HepG2 (cell line): ENCODE measurements around the gene SMIM41. TPM values are rescaled to one million over a fixed set of nuclear protein-coding genes. Genes with fewer than 3 reads are reported as not detected.
A peak's percentile ranks its signal among the peaks of the same experiment; 100 is the strongest.

Experiments
- HIVEP1 ChIP-seq: sonication (generic); formaldehyde crosslinking; IDR thresholded peaks from 2 replicates; pipeline ENCODE4 v1.4.0; 2020; ENCODE audit warnings: mild to moderate bottlenecking, missing genetic modification reagents
- HNRNPLL ChIP-seq: fragments of 200-400 bp; formaldehyde crosslinking; IDR thresholded peaks from 2 replicates; pipeline ENCODE4 v1.6.1; 2017; ENCODE audit warnings: mild to moderate bottlenecking, low read depth, low read length; ENCODE audit not compliant: poor library complexity, severe bottlenecking
- JUN ChIP-seq: sonication (generic); formaldehyde crosslinking; IDR thresholded peaks from 2 replicates; pipeline ENCODE4 v1.4.0; 2020; ENCODE audit warnings: mild to moderate bottlenecking, missing genetic modification reagents
- KDM1A ChIP-seq: IDR thresholded peaks from 2 replicates; pipeline ENCODE4 v1.6.1; 2016; ENCODE audit warnings: missing compliant biosample characterization
- MED13 ChIP-seq: sonication (generic); formaldehyde crosslinking; IDR thresholded peaks from 2 replicates; pipeline ENCODE4 v1.5.0; 2020; ENCODE audit warnings: missing genetic modification reagents
- MLXIP ChIP-seq: sonication (generic); formaldehyde crosslinking; IDR thresholded peaks from 2 replicates; pipeline ENCODE4 v1.9.0; 2021; ENCODE audit warnings: missing genetic modification reagents, borderline replicate concordance
- MTA3 ChIP-seq: sonication (generic); formaldehyde crosslinking; IDR thresholded peaks from 2 replicates; pipeline ENCODE4 v1.4.0; 2020; ENCODE audit warnings: missing genetic modification reagents
- PHF8 ChIP-seq: sonication (generic); formaldehyde crosslinking; IDR thresholded peaks from 2 replicates; pipeline ENCODE4 v1.5.0; 2020; ENCODE audit warnings: missing genetic modification reagents
- SKIL ChIP-seq: sonication (generic); formaldehyde crosslinking; IDR thresholded peaks from 2 replicates; pipeline ENCODE4 v1.8.0; 2022; ENCODE audit warnings: missing genetic modification reagents, mild to moderate bottlenecking, moderate library complexity, borderline replicate concordance
- SP5 ChIP-seq: IDR thresholded peaks from 2 replicates; pipeline ENCODE4 v1.6.1; 2016; ENCODE audit warnings: low read depth, borderline replicate concordance
- UBTF ChIP-seq: sonication (generic); formaldehyde crosslinking; IDR thresholded peaks from 2 replicates; pipeline ENCODE4 v1.4.0; 2020; ENCODE audit warnings: mild to moderate bottlenecking, missing genetic modification reagents
- ZBED4 ChIP-seq: sonication (generic); formaldehyde crosslinking; IDR thresholded peaks from 2 replicates; pipeline ENCODE4 v1.4.0; 2020; ENCODE audit warnings: missing genetic modification reagents, borderline replicate concordance
- ZBTB7A ChIP-seq: sonication (generic); formaldehyde crosslinking; IDR thresholded peaks from 2 replicates; pipeline ENCODE4 v1.8.0; 2022; ENCODE audit warnings: mild to moderate bottlenecking, missing genetic modification reagents
- ZNF124 ChIP-seq: sonication (generic); formaldehyde crosslinking; IDR thresholded peaks from 2 replicates; pipeline ENCODE4 v1.4.0; 2020; ENCODE audit warnings: missing genetic modification reagents
- ZNF607 ChIP-seq: sonication (generic); formaldehyde crosslinking; IDR thresholded peaks from 2 replicates; pipeline ENCODE4 v1.5.1; 2020; ENCODE audit warnings: missing genetic modification reagents, mild to moderate bottlenecking, borderline replicate concordance
- ZNF768 ChIP-seq: sonication (generic); formaldehyde crosslinking; IDR thresholded peaks from 2 replicates; pipeline ENCODE4 v1.4.0; 2020; ENCODE audit warnings: missing genetic modification reagents
- ZSCAN29 ChIP-seq: sonication (generic); formaldehyde crosslinking; conservative IDR thresholded peaks from 2 replicates; pipeline ENCODE4 v1.4.0; 2020; ENCODE audit warnings: mild to moderate bottlenecking, missing genetic modification reagents
- polyA plus RNA-seq, 8 experiments: library from polyadenylated mRNA; depleted of rRNA in 3 of 8; stranded (reverse) in 7 of 8; unstranded in 1 of 8; fragments of >200 nt; fragmentation: Illumina TruSeq in 4 of 8; extraction: Trizol in 4 of 8; gene quantifications; 2 replicates each; pipeline versions ENCODE4 v1.2.1 to v1.2.3, GENCODE V29; 2011 to 2016; ENCODE audit warnings: low read depth in 4 of 8, missing spikeins in 1 of 8, mixed read lengths in 1 of 8; ENCODE audit not compliant: insufficient read depth in 1 of 8
- total RNA-seq, 5 experiments: library from RNA; depleted of rRNA; stranded (reverse); fragments of >200 nt; fragmentation: Illumina TruSeq; extraction: Trizol; gene quantifications; 2 replicates each; pipeline ENCODE4 v1.2.3, GENCODE V29; 2016; ENCODE audit warnings: low read depth in 1 of 5

Gene SMIM41
- total and polyA plus RNA-seq, 2 of the 13 experiments (the other 11 are each of a cell fraction or from before 2014, with no cell fraction given) = not detected

GRCh38 chr12:52061470-52062166, 17.9 kb upstream of the SMIM41 start (continued):
- TF ChIP-seq MLXIP (CRISPR knock-in tag) (no peak), MED13 (0 out of 2 replicates have a peak, but pooled peaks have one; percentile 70), ZNF124 (0 out of 2 replicates have a peak, but pooled peaks have one; percentile 25), ZSCAN29 (peak; percentile 73), ZNF768 (peak; percentile 49; the same call in 1 of the 2 replicates), JUN (no peak), HNRNPLL (peak; percentile 20), ZBED4 (0 out of 2 replicates have a peak, but pooled peaks have one; percentile 23), UBTF (CRISPR knock-in tag) (0 out of 2 replicates have a peak, but pooled peaks have one; percentile 28), SKIL (CRISPR knock-in tag) (no peak), MTA3 (no peak), SP5 (CRISPR knock-in tag) (peak; percentile 66; the same call in 1 of the 2 replicates), ZBTB7A (CRISPR knock-in tag) (0 out of 2 replicates have a peak, but pooled peaks have one; percentile 13), ZNF607 (CRISPR knock-in tag) (no peak), PHF8 (CRISPR knock-in tag) (peak; percentile 52; the same call in 1 of the 2 replicates), KDM1A (0 out of 2 replicates have a peak, but pooled peaks have one; percentile 8), HIVEP1 (CRISPR knock-in tag) (peak; percentile 57; the same call in 1 of the 2 replicates)
